CD4-positive, alpha-beta T cell treated with Interleukin-15 for 1 hour (primary cell): ENCODE measurements around the gene WDR33.
A peak's percentile ranks its signal among the peaks of the same experiment; 100 is the strongest.

Experiments used
- DNase-seq: peaks from one replicate; pipeline ENCODE4 v3.0.0-alpha.2; 2020

Gene WDR33

DNA sequence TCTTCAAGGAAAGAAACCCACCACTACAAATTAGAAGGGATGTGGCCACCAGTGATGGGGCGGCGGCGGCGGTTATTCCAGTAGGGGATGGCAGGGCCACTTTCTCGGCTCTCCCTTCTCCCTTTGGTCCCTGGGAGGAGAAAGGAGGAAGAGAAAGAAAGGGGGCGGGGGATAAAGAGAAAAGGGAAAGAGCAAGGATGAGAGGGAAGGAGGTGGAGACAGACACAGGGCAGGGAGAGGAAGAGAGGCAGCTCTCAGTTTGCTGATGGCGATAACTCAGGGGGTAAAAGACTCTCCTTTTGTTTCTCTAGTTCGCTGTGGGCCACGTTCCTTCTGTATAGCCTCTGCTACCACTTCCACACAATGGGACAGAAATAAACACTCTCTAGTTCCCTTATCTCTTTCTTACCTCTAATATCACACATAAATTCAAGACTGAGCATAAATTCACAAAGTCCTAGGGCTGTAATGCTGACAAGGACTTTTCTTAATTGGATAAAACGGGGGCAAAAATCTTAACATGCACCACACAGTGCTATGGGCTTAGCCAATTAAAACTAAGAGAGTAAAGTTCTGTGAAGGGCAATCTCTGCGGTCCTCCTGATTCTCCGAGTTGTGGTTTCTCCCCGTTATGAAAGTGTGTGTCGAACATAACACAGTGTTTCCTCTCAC, 95.1 kb downstream of the WDR33 start:
- no peak for DNase-seq

DNA sequence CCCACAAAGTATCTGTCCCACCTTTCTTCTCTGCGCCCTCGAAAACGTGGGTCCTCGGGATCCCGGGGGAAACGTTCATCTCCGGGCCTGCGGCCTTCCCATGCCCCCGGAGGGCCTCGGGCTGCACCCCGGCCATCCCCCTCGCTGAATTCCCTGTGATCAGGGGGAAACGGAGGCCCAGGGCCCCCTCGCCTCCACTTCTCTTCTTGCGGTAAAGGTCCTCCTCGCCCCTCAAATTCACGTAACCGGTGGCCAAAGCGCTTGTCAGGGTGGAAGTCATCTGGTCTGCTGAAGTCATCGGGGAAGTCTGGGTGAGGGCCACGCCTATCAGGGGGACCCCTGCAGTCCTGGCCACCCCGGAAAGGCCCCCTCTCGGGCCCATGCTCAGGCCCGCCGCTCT, 97.4 kb downstream of the WDR33 start:
- DNase-seq: no peak

DNA sequence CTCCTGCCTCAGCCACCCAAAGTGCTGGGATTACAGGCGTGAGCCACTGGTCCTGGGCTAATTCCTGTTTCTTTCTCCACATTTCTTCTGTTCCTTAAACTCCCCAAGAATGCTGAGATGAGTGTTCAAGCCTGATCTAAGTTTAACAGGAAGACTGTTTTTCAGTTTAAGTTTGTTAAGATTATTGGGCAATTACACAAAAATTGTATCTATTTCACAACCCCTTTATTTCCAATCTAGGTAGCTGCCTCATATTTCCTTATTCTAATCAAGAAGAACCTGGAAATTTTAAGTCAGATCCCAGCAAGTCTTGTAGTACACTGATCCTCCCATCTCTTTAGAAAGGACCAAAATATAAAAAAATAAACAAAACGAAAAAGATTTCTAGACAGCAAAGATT, 98.0 kb downstream of the WDR33 start:
- DNase-seq: no peak

DNA sequence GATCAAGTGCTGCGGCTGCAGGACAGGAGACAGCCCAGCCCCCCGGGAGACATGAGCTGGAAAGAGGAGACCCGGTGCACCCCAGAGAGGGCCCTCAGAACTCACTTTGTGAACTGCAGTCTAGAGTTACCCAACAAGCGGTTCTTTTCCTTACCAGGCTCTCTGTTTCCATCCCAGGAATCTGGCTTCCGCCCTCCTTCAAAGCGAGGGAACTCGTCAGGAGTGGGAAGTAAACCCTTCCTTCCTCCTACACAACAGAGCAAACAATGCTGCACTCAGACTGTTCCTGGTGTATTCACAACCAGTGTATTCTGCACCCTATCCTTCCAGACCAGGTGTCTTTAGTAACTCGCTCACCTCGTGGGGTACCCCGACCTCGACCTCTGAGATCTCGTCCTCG, 101.6 kb downstream of the WDR33 start:
- DNase-seq: no peak

DNA sequence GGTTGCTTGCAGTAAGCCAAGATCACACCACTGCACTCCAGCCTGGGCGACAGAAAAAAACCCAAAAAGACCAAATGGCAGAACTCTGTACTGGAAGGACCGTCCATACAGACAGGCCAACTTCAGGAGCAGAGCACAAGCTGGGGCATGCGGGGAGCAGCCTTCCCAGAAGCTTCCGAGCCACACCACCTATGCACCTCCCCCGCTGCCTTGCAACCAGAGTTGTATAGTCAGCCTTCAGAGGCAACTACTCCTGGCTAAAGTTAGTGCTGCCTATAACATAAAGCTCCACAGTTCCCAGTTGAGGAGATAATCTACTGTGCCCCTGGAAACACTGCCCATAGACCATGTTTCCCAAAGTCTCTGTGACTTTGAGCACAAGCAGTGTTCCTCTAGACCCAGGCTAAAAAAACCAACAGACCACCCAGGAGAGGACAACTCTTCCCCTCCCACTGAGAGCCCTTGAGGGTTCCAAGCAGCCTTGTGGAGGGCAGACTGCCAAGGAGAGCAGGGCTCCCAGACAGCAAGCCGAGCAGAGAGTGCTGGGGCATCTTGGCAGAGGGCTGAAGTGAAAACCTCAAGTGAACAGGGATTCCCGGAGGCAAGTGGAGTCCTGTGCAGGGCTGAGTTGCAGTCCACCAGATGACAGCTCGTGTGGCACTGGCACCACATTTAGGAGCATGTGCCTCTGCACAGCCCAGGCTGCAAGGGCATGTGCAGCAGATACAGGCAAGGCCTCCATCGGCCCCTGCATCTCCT, 102.9 kb downstream of the WDR33 start:
- no peak for DNase-seq

DNA sequence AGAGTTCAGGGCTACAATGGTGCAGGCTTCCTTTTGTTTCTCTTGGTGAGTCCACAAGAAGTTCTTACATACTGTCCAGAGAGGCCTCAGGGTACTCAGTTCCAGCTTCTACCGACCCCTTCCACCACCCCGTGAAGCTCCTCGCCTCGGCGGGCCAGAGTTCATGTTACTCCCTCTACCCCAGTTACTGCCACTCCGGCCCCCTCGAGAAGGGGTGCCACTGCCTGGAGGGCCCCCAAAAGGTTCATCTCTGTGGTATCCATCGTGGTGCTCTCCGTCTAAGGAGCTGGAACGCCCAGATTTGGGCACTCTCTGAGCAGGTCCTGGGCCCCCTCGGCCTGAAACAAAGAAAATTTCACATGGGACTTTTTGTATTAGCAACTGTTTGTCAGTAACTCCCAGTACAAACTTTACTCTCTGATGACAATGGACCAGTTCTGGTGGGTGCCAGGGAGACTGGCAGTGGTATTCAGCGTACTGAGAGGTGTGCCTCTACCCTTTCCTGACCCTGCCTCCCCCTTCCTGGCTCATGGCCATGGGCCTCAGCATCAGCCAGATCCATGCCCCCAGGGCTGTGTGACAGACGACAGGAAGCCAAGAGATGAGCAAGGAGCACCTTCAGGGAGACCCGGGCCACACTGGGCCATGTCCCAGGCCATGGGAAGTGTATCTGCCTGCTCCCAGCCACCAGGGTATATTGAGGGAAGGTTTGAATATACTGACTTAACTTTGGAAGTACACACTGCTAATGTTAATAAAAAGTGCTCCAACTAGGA, 104.6 kb downstream of the WDR33 start:
- no peak for DNase-seq

DNA sequence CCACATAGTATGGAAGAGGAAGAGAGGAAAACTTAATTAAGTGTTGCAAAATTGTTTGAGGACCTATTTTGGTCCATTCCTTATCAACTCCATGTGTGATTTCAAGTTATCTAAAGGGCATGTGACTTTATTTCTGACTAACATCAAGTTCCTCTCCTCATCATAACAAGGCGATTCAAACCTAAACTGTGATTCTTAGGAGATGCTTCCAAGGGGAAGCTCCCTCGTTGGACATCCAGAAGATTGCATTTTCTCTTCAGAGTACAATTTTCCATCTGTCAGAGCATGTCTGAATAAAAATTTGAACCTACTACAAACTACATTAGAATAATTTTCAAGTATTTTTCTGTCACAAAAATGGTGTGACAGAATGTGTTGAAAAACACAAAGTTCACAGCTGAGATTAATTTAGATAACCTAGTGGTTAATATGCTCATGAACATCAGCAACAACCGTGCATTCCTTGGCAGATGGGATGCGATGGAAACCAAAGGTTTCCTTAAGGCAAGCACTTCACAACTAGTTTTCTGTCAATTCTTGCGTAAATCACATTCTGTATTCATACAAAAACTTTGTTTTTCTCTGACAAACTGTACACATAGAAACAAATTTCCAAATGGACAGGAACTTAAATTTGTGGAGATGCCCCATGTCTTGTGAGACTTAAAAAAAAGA, 105.4 kb downstream of the WDR33 start:
- no peak for DNase-seq

DNA sequence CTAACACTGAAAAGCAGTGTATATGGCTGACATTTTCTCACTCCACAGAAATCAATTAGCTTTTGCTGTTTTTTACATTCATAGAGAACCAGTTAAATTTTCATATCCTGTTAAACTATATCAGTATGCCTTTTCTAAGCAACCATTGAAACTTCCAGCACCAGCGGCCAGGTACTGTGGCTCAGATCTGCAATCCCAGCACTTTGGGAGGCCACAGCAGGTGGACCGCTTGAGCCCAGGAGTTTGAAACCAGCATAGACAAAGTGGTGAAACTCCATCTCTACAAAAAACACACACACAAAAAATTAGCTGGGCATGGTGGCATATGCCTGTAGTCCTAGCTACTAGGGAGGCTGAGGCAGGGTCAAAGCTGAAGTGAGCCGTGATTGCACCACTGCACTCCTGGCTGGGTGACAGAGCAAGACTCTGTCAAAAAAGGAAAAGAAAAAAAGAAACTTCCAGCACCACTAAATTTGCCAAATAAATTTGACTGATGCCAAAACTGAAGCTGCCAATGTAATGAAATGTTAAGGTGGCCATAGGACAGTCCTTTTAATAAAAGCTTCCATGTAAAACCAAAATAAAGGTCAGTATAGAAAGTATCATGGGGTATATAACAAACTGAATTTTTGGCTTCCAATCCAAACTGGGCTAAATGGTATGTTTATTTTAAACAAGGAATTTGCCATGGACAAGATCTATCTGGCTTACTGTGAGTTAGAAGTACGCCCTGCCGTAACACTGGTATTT, 106.2 kb downstream of the WDR33 start:
- DNase-seq: no peak

DNA sequence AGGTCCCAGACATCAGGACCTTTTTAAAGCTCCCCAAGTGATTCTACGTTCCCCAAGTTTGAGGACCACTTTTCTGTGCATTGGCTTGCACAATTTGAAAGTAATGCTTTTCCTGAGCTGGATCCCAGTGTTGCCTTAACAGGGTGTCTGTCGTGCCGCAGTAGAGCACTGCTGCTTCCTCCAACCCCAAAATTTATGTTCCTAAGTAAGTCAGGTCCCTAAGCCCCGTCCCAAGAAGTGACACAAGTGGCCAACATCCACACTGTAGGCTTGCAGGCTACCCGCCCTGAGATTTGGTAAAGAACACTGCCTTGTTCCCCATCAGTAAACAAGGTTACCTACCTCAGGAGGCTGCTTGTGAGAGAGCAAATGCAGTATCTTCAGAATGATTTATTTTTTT, 107.7 kb downstream of the WDR33 start:
- no peak for DNase-seq

DNA sequence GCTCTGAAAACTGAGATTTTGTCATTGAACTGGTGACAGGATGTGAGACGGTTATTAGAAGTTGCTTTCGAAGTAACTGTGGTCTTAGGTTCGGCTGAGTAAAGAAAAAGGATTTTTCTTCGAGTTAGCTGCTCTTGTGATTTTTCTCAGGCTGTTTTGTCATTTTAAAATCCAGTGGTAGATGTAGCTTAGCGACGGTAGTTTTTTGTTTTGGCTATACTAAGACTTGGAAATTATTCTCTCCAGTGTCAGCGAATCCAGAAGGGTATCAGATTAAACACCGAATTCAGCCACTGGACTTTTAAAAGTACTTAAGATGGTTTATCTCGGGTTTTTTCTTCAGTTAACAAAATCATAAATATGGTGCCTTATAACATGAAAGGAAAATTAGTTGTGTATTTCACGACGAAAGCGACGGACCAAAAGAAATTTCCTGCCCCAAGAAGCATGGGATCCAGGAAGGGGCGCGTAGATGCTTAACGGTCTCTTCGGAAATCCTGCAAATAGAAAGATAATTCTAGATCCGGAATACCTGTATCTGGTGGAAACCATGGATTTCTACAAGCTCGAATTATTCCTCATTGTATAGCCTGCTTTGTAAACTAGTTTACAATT, 108.5 kb downstream of the WDR33 start:
- DNase-seq: no peak

DNA sequence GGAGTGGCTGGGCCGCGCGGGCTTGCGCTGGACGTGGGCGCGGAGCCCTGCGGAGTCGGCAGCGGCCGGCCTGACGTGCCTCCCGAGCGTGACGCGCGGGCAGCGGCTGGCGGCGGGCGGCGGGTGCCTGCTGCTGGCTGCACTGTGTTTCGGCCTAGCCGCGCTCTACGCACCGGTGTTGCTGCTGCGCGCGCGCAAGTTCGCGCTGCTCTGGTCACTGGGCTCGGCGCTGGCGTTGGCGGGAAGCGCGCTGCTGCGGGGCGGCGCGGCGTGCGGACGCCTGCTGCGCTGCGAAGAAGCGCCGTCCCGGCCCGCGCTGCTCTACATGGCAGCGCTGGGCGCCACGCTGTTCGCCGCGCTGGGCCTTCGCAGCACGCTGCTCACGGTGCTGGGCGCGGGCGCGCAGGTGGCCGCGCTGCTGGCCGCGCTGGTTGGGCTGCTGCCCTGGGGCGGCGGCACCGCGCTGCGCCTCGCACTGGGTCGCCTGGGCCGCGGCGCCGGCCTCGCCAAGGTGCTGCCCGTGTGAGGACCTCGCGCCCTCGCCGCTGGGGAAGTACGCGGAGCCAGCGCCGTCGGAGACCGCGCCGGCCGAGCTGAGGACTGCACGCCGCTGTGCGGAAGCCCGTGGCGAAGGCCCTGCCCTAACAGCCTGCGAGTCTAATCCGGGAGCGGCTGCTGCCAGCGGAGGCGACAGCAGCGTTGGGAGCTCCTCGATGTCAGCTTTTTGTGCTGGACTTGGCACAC, 109.1 kb downstream of the WDR33 start:
- peak; percentile 84 for DNase-seq

DNA sequence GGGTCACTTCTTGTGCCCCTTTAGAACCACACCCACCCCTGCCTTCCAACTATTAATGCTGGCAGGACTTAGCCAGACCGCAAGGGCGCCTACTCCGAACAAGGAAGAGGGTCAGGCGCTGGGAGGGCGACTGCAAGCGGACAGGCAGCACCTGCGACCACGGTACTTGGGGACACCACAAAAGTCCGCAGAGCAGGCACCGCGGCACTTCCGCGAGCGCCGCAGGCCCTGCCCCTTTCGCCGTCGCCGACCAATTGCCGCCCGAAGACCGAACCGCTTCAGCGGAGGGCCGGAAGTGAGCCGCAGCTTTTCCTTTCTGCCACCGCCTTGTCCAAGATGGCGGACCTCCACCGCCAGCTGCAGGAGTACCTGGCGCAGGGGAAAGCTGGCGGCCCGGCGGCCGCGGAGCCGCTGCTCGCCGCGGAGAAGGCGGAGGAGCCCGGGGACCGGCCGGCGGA, 109.7 kb downstream of the WDR33 start, which contains the start of gene SFT2D3:
SFT2D3 (plus strand) TSS at position 305 of the 458 bp plus-strand sequence; CDS start at position 337, 32 bp downstream.
- DNase-seq: peak; percentile 90

DNA sequence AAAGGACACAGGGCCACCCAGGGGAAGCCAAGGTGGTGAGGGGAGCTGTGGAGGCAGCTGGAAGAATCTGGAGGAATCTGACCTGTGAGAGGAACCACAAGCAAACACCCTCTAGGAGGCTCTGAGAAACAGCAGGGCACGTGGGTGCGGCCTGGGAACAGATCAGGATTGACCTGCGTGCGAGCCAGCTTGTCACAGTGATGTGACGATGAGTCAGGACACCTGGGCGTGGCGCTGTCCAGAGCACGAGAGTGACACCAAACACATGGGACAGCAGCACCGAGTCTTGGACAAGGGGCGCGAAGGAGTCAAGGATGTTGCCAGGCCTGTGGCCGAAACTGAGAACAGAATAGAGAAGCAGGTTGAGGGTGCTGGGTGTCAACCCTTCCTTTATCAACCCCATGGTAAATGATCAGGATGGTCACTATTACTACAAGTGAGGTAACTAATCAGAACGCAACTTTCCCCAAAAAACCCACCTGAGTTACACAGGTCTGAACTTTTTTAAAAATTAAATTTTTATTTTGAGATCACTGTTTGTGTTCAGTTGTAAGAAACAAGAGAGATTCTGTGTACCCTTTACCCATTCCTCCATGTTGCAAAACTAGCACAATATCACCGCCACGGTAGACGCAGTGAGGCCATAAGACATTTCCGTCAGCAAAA, 110.3 kb downstream of the WDR33 start:
- DNase-seq: peak; percentile 89

DNA sequence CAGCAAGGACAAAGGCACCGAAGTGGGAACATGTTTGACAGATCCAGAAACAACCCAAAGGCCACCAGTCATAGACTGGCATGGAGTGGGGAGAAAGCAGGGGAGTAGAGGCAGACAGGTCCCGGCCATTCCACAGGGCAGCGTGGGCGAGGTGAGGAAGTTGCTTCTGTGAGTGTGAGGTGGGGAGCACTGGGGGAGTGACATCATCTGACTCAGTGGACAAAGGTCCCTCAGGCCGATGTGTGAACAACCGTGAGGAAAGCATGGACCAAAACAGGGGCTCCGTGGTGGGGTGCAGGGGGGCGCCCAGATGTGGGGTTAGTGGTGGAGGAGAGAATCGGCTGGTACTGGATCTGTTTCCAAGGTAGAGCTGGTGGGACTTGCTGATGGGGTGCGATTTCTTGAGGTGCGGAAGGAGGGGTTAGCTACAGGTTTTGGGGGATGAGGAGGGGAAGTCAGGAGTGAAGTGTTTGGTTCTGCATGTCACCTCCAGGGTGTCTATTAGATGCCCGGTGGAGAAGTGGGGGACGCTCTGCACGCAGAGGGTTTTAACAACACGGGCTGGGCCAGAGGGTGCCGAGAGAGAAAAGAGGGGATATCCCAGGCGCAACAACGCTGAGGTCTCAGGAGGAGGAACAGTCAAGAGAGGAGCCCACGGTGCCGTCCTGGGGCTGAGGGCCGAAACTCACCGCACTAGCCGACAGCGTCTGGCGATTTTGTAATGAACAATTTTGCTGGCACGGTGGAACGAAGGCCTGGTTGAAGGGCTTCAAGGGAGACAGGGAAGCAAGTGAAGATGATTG, 112.2 kb downstream of the WDR33 start:
- DNase-seq: no peak

DNA sequence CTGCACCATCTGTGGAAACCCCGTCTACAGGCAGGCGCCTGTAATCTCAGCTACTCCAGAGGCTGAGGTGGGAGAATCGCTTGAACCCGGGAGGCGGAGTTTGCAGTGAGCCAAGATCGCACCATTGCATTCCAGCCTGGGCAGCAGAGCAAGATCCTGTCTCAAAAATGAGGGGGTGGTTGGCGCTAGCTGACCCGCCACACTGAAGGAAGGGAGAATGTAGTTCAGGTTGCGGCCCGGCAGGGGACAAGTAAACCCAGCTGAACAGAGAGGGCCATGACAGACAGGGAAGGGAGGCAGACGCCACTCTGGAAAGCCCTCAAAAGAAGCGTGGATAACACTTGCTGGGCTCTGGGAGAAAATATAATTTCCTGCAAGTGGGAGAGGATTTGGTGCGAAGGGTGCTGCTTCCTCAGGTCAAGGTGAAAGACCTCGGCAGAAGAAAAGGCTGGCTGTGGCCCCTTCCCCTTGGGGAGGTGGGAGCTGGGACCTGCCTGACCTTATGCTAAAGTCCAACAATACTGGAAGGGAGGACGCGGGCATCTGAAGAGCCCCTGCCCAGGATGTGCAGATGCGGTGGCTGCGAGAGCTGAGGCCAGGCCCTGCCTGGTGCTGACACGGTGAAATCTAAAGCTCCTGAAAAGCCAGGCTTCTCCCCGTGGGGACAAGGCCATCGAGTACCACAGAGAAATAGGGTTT, 113.3 kb downstream of the WDR33 start:
- DNase-seq: no peak

DNA sequence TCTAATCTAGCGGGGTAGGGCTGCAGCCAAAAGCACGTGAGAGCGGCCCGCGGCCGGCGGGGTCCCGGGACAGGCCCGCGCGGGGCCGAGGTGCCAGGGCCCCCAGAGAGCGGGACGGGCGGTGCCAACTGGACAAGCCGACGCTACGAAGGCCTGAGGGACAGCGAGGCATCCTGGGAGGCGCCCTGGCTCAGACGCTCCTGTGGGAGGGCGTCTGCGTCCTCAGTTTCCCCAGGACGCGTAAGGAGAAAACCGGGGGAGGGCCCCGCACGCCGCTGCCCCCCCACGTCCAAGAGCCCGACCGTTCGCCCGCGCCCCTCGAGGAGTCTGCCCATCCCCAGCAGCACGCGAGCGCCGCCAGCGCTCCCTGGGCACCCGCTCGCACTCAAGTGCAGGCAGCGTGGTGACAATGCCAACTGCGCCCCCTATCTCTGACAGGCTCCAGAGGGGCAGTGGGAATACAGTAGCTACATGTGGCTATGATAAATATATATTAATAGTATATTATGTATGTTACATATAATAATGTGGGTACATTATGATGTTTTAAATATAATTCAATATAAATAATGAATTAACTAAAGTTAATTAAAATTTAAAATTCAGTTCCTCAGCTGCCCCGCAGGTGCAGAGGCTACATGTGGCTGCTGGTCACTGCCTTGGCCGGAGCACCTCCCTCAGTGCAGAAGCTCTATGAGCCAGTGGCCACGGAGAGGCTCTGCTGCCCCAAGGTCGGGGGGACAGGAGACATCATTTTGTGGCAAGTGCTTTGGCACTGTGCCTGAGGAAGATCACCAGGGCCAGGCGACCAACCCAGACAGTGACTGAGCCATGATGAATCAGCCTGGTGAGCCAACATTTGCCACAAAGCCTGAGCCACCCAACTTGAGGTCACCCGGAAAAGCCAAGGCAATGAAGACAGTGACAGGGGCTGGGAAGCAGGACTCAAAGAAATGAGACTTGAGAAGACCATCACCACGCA, 115.2 kb downstream of the WDR33 start:
- DNase-seq: no peak

DNA sequence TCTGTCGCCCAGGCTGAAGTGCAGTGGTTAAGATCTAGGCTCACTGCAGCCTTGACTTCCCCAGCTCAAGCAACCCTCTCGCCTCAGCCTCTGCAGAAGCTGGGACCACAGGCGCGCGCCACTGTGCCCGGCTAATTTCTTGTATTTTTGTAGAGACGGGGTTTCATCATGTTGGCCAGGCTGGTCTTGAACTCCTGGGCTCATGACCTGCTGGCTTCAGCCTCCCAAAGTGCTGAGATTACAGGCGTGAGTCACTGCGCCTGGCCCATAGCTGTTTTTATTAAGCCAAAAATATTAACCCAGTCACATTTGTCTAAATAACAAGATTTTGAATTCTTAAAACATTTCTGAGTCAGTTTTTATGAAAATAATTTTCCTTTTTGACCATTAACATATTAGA, 116.0 kb downstream of the WDR33 start:
- no peak for DNase-seq

DNA sequence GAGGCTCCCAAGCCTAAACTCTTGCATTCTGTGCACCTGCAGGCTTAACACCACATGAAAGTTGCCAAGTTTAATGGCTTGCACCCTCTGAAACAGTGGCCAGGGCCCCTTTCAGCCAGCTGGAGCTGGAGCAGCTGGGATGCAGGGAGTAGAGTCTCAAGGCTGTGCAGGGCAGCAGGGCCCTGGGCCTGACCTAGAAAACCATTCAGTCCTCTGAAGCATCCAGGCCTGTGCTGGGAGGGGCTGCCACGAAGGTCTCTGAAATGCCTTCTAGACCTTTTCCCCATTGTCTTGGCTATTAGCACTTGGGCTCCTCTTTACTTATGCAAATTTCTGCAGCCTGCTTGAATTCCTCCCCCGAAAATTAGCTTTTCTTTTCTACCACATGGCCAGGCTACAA, 120.3 kb downstream of the WDR33 start:
- DNase-seq: no peak
